NCI-H524 treated with DMSO at 0.1 percent for 48 hours (cell line): ENCODE results near the gene ADARB2.
"Not testable (repeated sequence)": the region's sequence is repeated elsewhere in the genome, so short reads cannot be mapped to it uniquely, and the experiment has no call there.

Experiments
- DNase-seq: peaks from one replicate; lab custom pipeline; 2025; lab: John Stamatoyannopoulos, UW

Gene ADARB2

DNA sequence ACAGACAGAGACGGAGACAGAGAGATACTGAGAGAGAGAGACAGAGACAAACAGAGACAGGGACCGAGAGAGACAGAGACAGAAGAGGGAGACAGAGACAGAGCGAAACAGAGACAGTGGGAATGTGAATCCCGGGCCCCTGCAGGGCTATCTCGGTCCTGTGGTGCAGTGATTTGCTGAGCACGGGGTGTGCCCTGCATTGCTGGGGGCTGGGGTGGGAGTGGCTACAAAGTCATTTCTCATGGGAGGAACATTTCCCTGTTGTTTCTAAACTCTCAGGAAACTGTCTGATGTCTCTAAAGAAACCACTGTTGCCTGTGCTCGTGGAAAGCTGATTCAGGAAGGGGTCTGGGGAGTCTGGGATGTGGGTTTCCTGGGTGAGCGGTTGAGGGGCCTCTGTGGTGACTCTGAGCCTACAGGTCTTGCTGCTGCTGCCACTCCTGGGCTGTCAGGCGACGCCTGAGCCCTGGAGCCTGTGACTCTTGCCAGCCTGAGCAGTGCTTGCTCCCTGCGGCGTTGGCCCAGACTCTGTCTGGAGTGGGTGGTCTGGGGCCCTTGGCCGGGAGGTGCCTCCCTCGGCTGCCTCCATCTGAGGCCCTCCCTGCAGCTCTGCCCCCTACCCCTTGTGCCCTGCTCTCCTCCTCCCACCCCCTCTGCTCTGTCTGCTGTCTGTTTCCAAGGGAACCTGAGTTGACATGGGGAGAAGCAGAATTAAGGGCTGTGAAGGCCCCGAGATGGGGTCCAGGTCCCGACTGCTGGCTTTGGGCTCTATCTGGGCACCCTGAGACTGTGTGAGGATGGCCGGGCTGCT is 389.2 kb downstream of the ADARB2 start:
- DNase-seq: no peak

DNA sequence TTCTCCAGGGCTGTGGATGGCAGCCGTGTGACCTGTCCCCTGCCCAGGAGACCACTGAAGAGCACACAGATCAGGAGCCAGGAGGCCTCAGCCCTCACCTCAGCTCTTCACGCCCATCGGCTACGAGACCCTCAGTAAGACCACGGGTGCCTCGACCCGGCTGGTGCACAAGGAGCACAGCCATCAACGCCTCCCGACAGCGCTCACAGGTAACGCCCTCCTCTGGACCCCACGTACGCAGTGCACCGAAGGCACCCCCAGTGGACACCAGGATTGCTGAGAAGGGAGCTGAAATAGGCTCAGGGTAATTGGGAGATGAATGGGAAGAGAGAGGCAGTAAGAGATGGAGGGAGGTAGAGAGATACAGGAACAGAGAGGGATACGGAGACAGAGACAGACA is 389.8 kb downstream of the ADARB2 start:
- DNase-seq: no peak

DNA sequence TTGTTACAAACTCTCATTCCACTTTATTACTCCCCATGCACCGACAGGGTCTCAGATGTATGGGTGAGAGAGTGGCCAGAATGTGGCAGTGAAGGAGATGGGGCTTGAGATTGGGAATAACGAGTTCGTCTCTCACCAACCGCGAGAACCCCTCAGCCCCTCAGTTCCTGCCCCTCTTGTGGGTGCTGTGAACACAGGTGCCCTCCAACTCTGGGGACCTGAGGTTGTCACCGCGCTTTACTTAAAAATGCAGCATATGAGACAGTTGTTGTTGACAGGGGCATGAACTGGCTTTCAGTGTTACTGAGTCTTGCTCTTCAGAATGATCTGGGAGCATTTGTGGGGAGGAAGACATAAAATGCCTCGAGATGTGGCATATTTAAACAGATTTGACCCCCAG is 391.1 kb downstream of the ADARB2 start:
- no peak for DNase-seq

DNA sequence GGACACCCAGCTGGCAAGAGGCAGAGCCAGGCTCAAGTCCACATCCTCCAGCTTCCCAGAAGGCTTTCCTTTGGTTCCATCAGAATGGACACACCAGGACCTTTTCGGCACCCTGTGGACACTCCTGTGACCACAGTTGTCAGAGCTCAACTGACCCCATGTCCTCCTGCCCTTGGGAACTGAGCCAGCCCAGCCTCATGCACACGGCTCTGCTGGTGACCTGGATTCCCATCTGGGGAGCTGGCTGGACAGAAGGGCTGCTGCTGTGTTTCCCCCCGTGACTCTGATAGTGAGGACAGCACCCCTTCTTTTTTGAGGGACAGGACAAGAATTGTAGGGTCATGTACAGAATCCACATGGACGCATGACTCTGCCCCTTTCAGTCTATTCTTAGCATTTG is 392.0 kb downstream of the ADARB2 start:
- no peak for DNase-seq

DNA sequence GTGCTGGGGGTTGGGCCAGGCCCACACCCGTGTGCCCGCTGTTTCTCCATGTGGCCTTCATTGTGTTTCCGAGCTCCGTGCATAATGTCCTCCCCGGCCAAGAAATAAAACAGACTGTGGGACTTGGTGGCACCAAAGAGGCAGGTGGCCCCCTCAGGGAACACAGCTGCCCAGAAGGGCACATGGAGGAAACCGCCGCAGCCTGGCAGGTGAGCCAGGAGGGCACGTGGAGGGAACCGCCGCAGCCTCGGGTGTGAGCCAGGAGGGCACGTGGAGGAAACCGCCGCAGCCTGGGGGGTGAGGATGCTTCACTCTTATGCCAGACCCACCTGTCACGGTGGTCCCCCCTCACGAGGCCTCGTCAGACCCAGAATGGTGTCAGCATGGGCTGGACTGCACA is 392.5 kb downstream of the ADARB2 start:
- DNase-seq: no peak

DNA sequence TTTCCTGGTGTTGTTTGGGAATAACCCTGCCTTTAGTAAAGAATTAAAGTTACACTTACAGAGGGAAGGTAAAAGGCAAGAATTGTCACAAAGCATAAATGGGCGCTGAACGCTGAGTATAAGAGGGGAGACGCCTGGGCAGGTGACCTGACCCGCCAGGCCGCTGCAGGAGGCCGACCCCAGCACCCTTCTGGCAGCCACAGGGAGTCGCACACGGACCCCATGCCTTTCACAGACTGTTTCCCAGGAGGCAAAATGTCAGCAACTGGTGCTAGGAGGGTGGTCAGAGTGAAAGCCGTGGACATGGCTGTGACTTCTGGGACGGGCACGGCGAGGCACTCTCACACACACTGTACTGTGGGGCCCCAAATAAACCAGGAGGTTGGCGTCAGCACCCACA is 392.9 kb downstream of the ADARB2 start:
- DNase-seq: no peak

DNA sequence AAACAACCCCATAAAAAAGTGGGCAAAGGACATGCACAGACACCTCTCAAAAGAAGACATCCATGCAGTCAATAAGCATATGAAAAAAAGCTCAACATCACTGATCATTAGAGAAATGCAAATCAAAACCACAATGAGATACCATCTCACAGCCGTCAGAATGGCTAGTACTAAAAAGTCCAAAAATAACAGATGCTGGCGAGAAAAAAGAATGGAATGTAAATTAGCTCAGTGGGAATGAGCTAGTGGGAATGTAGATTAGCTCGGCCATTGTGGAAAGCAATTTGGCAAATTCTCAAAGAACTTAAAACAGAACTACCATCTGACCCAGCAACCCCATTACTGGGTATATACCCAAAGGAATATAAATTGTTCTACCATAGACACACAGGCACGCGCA is 394.1 kb downstream of the ADARB2 start:
- no peak for DNase-seq

DNA sequence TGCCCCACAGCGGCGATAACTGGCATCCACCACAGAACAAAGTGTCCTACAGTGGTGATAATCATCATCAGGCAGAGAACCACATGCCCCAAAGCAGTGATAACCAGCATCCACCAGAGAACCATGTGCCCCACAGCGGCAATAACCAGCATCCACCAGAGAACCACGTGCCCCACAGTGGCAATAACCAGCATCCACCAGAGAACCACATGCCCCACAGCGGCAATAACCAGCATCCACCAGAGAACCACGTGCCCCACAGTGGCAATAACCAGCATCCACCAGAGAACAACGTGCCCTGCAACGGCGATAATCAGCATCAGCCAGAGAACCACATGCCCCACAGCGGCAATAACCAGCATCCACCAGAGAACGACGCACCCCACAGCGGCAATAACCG is 396.3 kb downstream of the ADARB2 start:
- DNase-seq: not testable (repeated sequence)

DNA sequence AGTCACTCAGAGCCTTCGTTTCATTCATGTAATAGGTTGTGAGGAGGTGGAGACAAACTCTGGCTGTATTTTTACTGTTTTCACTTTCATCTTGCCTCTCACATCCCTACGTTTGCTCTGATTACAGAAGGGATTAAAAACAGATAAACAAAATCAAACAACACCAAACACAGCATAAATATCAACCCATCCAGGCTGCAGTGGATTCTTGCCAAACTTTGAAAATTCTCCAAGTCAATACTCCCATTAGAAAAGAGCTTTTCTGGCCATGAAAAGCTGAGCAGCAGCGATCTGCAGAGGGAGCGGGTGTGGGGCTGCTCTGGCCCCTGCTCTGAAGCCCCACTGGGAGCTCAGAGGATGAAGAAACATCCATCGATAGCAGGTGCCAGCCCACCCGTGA is 397.9 kb downstream of the ADARB2 start:
- no peak for DNase-seq

DNA sequence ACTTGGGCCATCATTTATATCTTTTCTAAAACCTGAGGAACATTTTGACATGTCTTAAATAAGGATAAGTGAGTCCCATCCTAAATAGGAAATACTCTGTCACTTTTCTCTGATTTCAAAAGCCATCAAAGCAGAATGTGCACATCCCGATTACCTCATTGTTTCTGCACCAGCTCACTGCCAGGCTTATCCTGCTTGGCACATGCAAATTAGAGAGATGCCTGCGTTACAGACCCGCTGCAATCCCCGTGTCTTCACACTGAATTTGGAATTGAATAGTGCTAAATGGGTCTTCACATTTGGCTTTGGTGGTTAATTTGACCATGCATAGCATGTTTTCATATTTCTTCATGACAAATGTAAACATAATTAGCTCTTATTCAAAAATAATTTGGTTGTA is 401.7 kb downstream of the ADARB2 start:
- DNase-seq: no peak

DNA sequence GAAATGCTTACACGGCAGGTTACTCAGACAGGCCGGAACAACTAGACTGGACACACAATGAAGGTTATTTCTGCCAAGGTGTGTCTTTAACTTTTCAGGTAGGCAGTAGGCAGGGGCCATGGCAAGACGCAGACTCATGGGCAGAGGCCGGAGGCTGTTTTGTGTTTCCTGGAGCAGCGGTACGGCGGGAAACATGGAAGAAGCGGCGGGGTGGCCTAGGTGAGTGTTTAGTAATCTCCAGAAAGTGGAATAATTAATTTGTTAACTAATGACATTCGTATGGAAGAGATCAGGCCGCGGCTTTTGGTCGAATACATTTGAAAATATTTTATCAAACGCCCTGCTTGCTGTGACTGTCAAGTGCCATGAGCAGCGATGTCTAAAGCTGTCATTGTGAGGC is 403.3 kb downstream of the ADARB2 start:
- no peak for DNase-seq

DNA sequence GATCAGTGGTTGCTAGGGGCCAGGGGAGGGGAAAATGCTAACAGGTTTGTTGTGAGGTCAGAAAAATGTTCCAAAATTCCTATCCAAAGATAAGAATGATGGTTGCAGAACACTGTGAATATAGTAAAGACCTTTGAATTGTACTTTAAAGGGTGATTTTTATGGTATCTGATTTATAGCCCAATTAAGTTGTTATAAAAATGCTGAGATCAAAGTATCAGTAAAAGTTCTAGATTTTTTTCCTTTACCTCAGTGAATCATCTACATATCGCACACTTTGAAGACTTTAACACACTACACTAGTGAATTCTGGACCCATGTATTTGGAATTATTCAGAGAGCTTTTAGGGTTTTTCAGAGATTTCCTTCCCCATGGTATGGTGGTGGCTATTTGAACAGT is 405.8 kb downstream of the ADARB2 start:
- no peak for DNase-seq

DNA sequence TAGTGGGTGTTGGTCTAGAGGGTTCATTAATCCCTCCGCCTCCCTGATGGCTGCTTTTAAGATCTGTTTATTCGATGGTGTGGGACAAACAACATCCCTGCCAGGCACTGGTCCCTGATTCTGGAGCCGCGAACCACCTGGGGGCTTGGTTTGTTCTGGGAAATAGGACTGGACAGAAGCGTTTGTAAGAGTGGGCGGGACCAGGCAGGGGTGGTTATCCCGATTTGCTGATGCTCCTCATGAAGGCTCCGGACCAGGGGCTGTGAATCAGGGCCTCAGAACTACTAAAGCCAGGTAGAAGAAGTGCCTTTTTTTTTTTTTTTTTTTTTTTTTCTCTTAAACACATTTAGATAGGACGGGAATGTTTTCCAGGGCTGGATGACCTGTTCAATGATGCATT is 407.7 kb downstream of the ADARB2 start:
- DNase-seq: no peak

DNA sequence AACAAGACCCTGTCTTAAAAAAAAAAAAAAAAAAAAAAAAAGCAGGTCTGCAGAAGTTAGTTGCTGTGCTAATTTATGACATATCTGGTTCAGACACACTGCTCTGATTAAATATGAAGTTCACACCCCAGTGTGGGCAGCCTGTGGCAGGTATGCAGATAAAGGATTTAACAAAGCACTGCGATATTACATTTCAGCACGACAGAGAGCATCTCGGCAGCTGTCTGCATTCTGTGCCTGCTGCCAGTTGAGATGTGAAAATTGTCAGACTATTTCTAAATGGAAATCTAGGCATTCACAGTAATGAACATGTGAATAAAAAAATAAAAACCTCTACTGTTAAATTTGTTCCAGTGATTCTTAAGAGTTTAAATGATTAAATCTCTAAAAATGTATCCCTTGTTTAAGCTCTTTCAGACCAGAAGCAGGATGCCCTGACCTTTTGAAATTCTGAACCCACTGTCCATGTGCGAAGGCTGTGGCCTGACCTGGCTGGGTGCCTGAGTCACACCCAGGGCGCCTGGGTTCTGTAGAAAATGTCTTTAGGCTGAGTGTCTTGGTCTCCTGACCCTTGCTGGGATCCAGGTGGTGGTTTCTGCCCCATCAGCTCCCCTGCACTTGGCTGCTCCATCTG is 408.2 kb downstream of the ADARB2 start:
- DNase-seq: no peak

DNA sequence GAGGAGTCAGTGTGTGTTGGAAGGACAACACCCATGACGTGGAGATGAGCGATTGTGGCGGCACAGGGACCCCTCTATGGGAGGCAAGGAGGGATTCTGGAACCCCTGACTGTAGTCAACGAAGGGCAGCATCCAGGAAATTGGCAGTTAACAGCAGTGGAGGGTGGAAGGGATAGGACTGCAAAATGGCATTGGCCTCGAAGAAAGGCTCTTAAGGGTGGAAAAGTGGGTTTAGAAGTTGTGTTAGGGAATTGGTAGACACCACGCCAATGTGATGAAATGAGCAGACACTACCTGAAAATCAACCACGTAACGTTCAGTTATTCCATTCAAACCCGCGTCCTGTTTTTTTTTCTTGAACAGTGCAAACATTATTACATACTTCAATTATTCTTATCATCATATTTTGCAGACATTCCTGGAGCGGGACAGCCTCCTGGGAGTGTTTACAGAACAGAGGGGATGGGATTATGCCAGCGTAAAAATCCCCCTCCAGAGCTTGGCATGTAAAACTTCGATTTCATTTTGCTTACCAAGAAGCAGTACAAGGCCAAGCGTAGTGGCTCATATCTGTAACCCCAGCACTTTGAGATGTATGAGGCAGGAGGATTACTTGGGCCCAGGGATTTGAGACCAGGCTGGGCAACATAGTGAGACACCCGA is 409.0 kb downstream of the ADARB2 start:
- no peak for DNase-seq

DNA sequence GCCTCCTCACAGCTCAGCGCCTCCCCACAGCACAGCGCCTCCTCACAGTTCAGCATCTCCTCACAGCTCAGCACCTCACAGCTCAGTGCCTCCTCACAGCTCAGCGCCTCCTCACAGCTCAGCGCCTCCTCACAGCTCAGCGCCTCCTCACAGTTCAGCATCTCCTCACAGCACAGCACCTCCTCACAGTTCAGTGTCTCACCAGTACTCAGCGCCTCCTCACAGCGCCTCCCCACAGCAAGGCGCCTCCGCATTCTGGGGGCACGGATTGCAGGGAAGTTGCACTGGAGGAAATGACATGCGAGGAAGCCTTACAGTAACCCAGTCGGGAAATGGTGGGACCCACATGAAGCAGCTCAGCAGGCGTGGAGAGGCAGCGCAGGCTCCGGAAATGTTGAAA is 409.6 kb downstream of the ADARB2 start:
- no peak for DNase-seq

DNA sequence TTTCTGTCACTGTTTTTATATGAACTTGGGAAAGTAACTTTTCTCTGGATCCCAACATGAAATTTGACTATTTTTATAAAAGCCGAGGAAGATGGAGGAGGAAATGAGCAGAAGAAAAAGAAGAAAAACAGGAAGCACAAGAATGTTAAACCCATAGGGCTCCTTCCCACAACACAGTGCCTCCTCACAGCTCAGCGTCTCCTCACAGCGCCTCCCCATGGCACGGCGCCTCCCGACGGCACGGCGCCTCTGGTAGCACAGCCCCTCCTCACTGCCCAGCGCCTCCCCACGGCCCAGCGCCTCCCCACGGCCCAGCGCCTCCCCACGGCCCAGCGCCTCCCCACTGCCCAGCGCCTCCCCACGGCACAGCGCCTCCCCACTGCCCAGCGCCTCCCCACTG is 410.8 kb downstream of the ADARB2 start:
- DNase-seq: not testable (repeated sequence)

DNA sequence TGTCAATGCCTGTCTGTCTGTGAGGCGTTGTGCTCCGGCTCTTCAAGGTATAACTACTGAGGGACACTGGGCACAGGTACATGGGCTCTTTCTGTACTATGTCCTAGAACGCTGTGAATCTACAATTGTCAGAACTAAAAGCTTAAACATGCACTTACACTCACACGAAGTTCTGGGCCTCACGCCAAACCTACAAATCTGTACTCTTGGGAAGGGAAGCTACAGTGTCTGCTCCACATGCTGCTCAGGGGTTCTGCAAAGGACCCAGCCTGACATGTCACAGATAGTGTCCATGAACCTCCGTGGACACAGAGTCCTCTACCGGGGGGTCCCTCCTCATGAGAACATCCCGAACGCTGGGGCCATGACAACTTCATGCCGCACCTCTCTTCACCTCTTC is 412.4 kb downstream of the ADARB2 start:
- DNase-seq: no peak

DNA sequence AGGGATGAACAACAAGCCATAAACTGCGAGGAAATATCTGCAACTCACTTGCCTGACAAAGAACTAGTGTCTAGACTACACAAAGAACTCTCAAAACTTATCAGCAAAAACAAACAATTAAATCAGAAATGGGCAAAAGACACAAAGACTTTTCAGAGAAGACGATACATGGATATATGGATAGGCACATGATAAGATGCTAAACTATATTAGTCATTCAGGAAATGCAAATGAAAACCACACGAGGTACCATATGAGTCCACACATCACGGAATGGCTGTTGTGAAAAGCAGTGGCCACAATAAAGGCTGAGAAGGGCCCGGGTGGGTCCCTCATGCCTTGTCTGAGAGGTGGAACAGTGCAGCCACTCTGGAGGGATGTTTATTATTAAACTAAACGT is 413.4 kb downstream of the ADARB2 start:
- no peak for DNase-seq

DNA sequence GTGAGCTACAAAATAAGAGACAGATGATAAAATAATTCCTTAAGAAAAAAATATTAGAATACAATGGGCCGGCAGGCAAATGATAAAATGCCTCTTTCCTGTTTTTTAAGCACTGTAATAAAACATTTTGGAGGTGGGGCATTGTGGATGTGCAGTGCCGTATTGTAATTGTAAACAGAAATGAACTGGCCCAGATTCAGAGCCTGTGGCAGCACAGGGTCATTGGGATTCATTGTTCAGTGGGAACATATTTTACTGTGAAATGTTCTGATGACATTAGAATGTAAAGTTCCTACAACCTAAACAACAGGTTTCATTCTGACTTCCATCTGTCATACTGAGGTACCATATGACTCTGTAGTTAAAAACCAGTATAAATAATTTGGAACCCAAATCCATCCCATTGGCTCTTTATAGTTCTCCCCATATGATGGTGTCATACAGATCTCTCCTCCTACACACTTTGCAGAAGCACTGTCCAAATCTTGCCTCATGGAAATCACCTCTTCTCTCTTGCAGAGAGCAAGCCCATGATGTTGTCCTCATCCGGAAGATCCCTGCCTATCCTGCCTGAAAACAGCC is 416.5 kb downstream of the ADARB2 start:
- no peak for DNase-seq

DNA sequence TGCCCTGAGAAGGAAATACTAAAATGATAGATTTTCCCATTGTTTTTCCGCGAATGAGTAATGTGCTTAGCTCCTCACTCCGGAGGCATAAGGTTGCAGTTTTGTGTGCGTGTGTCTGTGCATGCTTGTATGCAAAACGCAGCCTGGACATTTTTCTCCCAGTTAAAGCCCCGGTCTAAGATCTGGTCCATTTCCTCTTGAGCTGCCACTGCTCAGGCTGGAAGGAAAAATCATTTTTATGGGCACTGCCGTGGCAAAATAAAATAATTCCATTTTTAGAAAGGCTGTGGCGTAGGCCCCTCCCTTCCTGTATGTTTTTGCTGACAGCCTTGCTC is 420.5 kb downstream of the ADARB2 start:
- DNase-seq: no peak

DNA sequence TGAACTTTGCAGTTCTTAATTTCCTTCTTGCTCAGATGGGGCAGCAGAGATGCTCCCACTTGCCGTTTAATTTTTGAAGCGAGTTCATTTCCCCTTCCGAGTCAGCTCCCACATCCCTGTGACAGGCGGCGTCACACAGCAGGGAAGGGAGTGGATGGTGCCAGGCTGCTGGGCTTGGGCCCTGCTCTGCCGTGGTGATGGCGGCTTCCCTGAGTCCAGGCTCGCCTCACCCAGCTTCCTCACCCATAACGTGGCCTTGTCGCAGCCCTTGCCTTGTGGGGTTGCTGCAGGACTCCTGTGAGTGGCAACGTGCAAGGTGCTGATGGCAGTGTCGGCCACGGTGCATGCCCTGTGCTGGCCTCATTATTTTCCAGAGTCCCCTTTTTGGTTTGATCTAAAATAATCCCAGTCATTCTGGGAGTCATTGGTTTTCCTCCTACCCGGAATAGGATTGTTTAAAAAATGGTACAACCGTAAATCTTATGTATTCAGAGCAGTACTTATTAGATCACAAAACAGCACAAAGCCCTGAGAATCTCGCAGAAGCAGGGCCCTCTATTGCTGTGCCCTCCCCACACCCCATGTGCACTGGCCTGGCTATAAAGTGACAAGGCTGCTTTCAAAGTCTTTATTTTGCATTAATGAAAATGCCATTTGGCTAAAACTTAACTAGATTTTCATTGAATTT is 421.1 kb downstream of the ADARB2 start:
- no peak for DNase-seq

DNA sequence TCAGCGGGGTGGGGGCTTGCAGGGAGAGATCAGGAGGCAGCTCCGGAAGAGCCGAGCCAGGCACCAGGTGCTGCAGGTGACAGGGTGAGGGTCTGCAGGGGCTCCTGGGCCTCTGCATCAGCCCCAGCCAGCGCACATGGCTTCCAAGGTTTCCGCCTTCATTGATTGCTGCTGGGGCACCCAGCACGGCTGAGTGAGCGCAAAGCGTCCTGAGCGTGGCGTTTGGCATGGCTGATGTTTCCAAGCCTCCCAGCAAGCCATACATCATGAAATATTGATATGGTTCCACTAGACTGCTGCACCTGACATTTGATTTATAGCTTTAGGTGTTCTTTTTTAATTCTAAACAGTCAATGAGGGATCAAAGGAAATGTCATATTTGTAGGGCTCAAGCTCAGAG is 422.1 kb downstream of the ADARB2 start:
- DNase-seq: no peak
